Measurements from ENCODE around the gene RFX8. TPM values are rescaled to one million over a fixed set of nuclear protein-coding genes. Genes with fewer than 3 reads are reported as not detected.

Gene RFX8
- total and polyA plus RNA-seq, 2 of the 13 experiments (the other 11 are each of a cell fraction or from before 2014, with no cell fraction given): not detected

GRCh38 chr2:101473591-101473910 lies 1.4 kb downstream of the RFX8 start (continued):
- TF ChIP-seq ZBTB40 (IDR thresholded peaks at IDR 0.05) (no peak), ZBTB40 (CRISPR knock-in tag; IDR thresholded peaks at IDR 0.05) (no peak)

GRCh38 chr2:101469863-101470262 lies 5.0 kb downstream of the RFX8 start:
- Histone ChIP-seq H3K4me3 (replicated peaks in 1 of 3; ENCODE audit: insufficient read depth in 1 of 3, low read depth in 2 of 3, low read length in 3 of 3) (no peak overlapping the region), H3K9ac (ENCODE audit: insufficient read depth, low read depth, low read length) (no peak overlapping the region), H2AFZ (ENCODE audit: low read length) (no peak overlapping the region), H3K36me3 (replicated peaks in 1 of 2; ENCODE audit: control insufficient read depth in 1 of 2, insufficient read depth in 2 of 2, low read length in 2 of 2) (no peaks in the 10 kb centered on the region), H3K4me1 (ENCODE audit: insufficient read depth, low read length) (peaks cover 34% of the 10 kb centered on the region), H3K79me2 (ENCODE audit: insufficient read depth, low read length) (no peaks in the 10 kb centered on the region), H3K4me2 (ENCODE audit: low read depth, low read length) (peak overlapping the region; percentile 61), H3K27me3 (ENCODE audit: control insufficient read depth in 1 of 2, insufficient read depth in 2 of 2, low read length in 2 of 2) (peaks cover 0 to 30% of the 10 kb centered on the region in 2 experiments; a peak in 3 of 5 replicates), H4K20me1 (ENCODE audit: insufficient read depth, low read length) (no peaks in the 10 kb centered on the region), H3K27ac (ENCODE audit: extremely low read length, insufficient read depth, low read length) (no peak overlapping the region), H3K9me3 (ENCODE audit: low read length) (no peaks in the 10 kb centered on the region)
- CTCF ChIA-PET (ENCODE audit: low intra/inter-chr PET ratio, low total read pairs): no interaction called here
- in situ Hi-C loops (cut with HindIII; ENCODE audit: extremely low pct_ligation_motif_present, low pct_unique_long_range_greater_than_20kb): no loop called here
- POLR2A ChIA-PET: no interaction called here
- FAIRE-seq (peak; percentile 98), ATAC-seq (peak; percentile 98), DNase-seq (ENCODE audit: low spot score) (peak; percentile 85)
- intact Hi-C loops (cut with micrococcal nuclease; ENCODE audit: unreplicated experiment): no loop called here
- 0% methylated on average over 4 of the region's 4 CpGs for WGBS (ENCODE audit: low lambda C conversion rate)
- BruUV-seq (replicated peaks): no TSS peak
- peak; percentile 68; the same call in 1 of the 2 replicates for TF ChIP-seq ZKSCAN1 (IDR thresholded peaks at IDR 0.05; ENCODE audit: low read length)
- TF ChIP-seq MIER3 (CRISPR knock-in tag; IDR thresholded peaks at IDR 0.05; ENCODE audit: borderline replicate concordance): peak; percentile 49; the same call in 1 of the 2 replicates
- peak; percentile 74; the same call in 1 of the 2 replicates for TF ChIP-seq NCOR1 (IDR thresholded peaks at IDR 0.05; ENCODE audit: borderline replicate concordance, low read length)
- no peak for TF ChIP-seq ZNF546 (CRISPR knock-in tag; conservative IDR thresholded peaks at IDR 0.05)
- no peak for TF ChIP-seq USF2 (IDR thresholded peaks at IDR 0.05; ENCODE audit: low read depth, low read length)
- TF ChIP-seq USF2 (CRISPR knock-in tag; IDR thresholded peaks at IDR 0.05; ENCODE audit: borderline replicate concordance): peak; percentile 60; the same call in 1 of the 2 replicates
- TF ChIP-seq ZNF7 (CRISPR knock-in tag; IDR thresholded peaks at IDR 0.05): peak; percentile 90
- 0 out of 2 replicates have a peak, but pooled peaks have one; percentile 58 for TF ChIP-seq AHR (CRISPR knock-in tag; IDR thresholded peaks at IDR 0.05)
- TF ChIP-seq ZNF431 (CRISPR knock-in tag; IDR thresholded peaks at IDR 0.05; ENCODE audit: borderline replicate concordance, low read depth): no peak
- peak; percentile 53 for TF ChIP-seq XRCC5 (optimal IDR thresholded peaks at IDR 0.05; ENCODE audit: low read length)
